ENCODE measurements around the gene ADAMTS4.
A peak's percentile ranks its signal among the peaks of the same experiment; 100 is the strongest.

ADAMTS4 gene

GRCh38 chr1:161199506-161200139, 769 bp upstream of the ADAMTS4 start:
- H3K4me3 ChIP-seq (ENCODE audit: low read depth, low read length): no peak overlapping the region
- POLR2A ChIA-PET: interaction anchor here (0.8 to 1.7 kb wide), 3 partner anchors 16 to 39 kb away, joined by 3 to 5 read pairs (median 3); partner anchors contain the start of gene FCER1G
- CTCF ChIA-PET: interaction anchor here (3.2 to 26.1 kb wide), 3 partner anchors 17 to 183 kb away, joined by 16 to 758 read pairs (median 22); partner anchors contain the start of genes APOA2, FCER1G and TOMM40L
- DNase-seq (ENCODE audit: low read depth, low spot score): no peak
- no peak for TF ChIP-seq CTCF (IDR thresholded peaks at IDR 0.05; ENCODE audit: insufficient read depth, low read length, missing control alignments)

- no peak for DNase-seq (ENCODE audit: low read depth, low spot score)
- TF ChIP-seq CTCF (IDR thresholded peaks at IDR 0.05; ENCODE audit: insufficient read depth, low read length, missing control alignments): peak; percentile 20
- ChIA-PET CTCF (interaction anchor here (1.2 to 26.1 kb wide), 5 partner anchors 16 to 184 kb away, joined by 3 to 758 read pairs (median 16); partner anchors contain the start of genes APOA2, FCER1G and TOMM40L), POLR2A (interaction anchor here (0.6 to 1.7 kb wide), 8 partner anchors 15 to 39 kb away, joined by 3 to 6 read pairs (median 3); partner anchors contain the start of genes FCER1G and USP21)
- peak overlapping the region; percentile 58 for H3K4me3 ChIP-seq (ENCODE audit: low read depth, low read length)
Observed at GRCh38 chr1:161198194-161198896, 509 bp downstream of the ADAMTS4 start.

- no peak for TF ChIP-seq CTCF (IDR thresholded peaks at IDR 0.05; ENCODE audit: insufficient read depth, low read length, missing control alignments)
- no peak for DNase-seq (ENCODE audit: low read depth, low spot score)
- ChIA-PET CTCF (interaction anchor here (0.7 to 26.1 kb wide), 8 partner anchors 9 to 185 kb away, joined by 3 to 758 read pairs (median 8); partner anchors contain the start of genes APOA2, FCER1G and TOMM40L), POLR2A (interaction anchor here (0.6 to 1.7 kb wide), 9 partner anchors 14 to 32 kb away, joined by 3 to 6 read pairs (median 4); partner anchors contain the start of genes PPOX and TOMM40L)
- H3K4me3 ChIP-seq (ENCODE audit: low read depth, low read length): peak overlapping the region; percentile 58
Observed at GRCh38 chr1:161197560-161198193, 1.2 kb downstream of the ADAMTS4 start.

- POLR2A ChIA-PET: interaction anchor here (0.6 to 1.5 kb wide), 6 partner anchors 15 to 36 kb away, joined by 3 to 5 read pairs (median 3); partner anchors contain the start of genes PPOX and TOMM40L
- CTCF ChIA-PET: interaction anchor here (0.7 to 26.1 kb wide), 7 partner anchors 8 to 186 kb away, joined by 3 to 758 read pairs (median 12); partner anchors contain the start of genes APOA2, FCER1G and TOMM40L
- DNase-seq (ENCODE audit: low read depth, low spot score): no peak
- peak overlapping the region; percentile 58 for H3K4me3 ChIP-seq (ENCODE audit: low read depth, low read length)
- no peak for TF ChIP-seq CTCF (IDR thresholded peaks at IDR 0.05; ENCODE audit: insufficient read depth, low read length, missing control alignments)
Observed at GRCh38 chr1:161196521-161197451, 2.1 kb downstream of the ADAMTS4 start.

- ChIA-PET CTCF (interaction anchor here (3.5 to 26.1 kb wide), 2 partner anchors 13 to 23 kb away, joined by 16 to 758 read pairs; partner anchors contain the start of genes APOA2, FCER1G and TOMM40L), POLR2A (no interaction called here)
- DNase-seq (ENCODE audit: low read depth, low spot score): no peak
- TF ChIP-seq CTCF (IDR thresholded peaks at IDR 0.05; ENCODE audit: insufficient read depth, low read length, missing control alignments): no peak
- H3K4me3 ChIP-seq (ENCODE audit: low read depth, low read length): no peak overlapping the region
Observed at GRCh38 chr1:161196111-161196510, 2.7 kb downstream of the ADAMTS4 start.

Measured in AG04449 (cell line).